GM23338 (cell line): Measurements from ENCODE around the gene XCL2. TPM values are rescaled to one million over a fixed set of nuclear protein-coding genes. Genes with fewer than 3 reads are reported as not detected.

Experiments
- ATAC-seq: fragments of 200-7000 bp; cut with Tn5 transposase; 3 replicates; pipeline ENCODE4 v1.9.1; 2020
- DNase-seq: peaks from one replicate; pipeline ENCODE4 v3.0.0-alpha.2; 2015; ENCODE audit warnings: low spot score
- H2AFZ ChIP-seq: fragments of 200-600 bp; sonication (generic); 2 replicates; pipeline ENCODE4 v1.8.0; 2016; ENCODE audit warnings: antibody characterized with exemption, mild to moderate bottlenecking, moderate library complexity
- H3F3A ChIP-seq: fragments of 200-600 bp; sonication (generic); replicated peaks from 2 replicates; pipeline ENCODE4 v1.8.0; 2017; ENCODE audit warnings: antibody characterized with exemption, mixed run types, low read depth
- H3K27ac ChIP-seq: fragments of 200-600 bp; sonication (generic); 2 replicates; pipeline ENCODE4 v1.6.1; 2016; ENCODE audit warnings: low read depth
- H3K27me3 ChIP-seq: fragments of 200-600 bp; sonication (generic); 2 replicates; pipeline ENCODE4 v1.8.0; 2016; ENCODE audit warnings: mild to moderate bottlenecking, mixed run types, moderate library complexity; ENCODE audit not compliant: insufficient read depth
- H3K36me3 ChIP-seq: fragments of 200-600 bp; sonication (generic); 2 replicates; pipeline ENCODE4 v1.8.0; 2016; ENCODE audit warnings: mild to moderate bottlenecking; ENCODE audit not compliant: insufficient read depth
- H3K4me1 ChIP-seq: fragments of 200-600 bp; sonication (generic); 2 replicates; pipeline ENCODE4 v1.8.0; 2016; ENCODE audit warnings: mild to moderate bottlenecking, moderate library complexity; ENCODE audit not compliant: insufficient read depth
- H3K4me2 ChIP-seq: fragments of 200-600 bp; sonication (generic); 2 replicates; pipeline ENCODE4 v1.7.1; 2017; ENCODE audit warnings: mixed run types
- H3K4me3 ChIP-seq: fragments of 200-600 bp; sonication (generic); 2 replicates; pipeline ENCODE4 v1.6.1; 2016; ENCODE audit warnings: mixed run types
- H3K79me2 ChIP-seq: fragments of 200-600 bp; sonication (generic); replicated peaks from 2 replicates; pipeline ENCODE4 v1.8.0; 2017; ENCODE audit warnings: mild to moderate bottlenecking; ENCODE audit not compliant: insufficient read depth
- H3K9me2 ChIP-seq: fragments of 200-600 bp; sonication (generic); 2 replicates; pipeline ENCODE4 v1.8.0; 2017; ENCODE audit not compliant: insufficient read depth
- H4K20me1 ChIP-seq: fragments of 200-600 bp; sonication (generic); replicated peaks from 2 replicates; pipeline ENCODE4 v1.8.0; 2017; ENCODE audit warnings: mild to moderate bottlenecking; ENCODE audit not compliant: insufficient read depth
- H3K27ac Mint-ChIP-seq: 2 replicates; pipeline ENCODE4 v1.8.0; 2020; ENCODE audit warnings: inconsistent platforms, mild to moderate bottlenecking, moderate library complexity, mixed read lengths
- H3K27me3 Mint-ChIP-seq: 3 replicates; pipeline ENCODE4 v1.8.0; 2022; ENCODE audit warnings: low read depth, mild to moderate bottlenecking, moderate library complexity, mixed read lengths, inconsistent platforms; ENCODE audit not compliant: insufficient read depth, poor library complexity
- H3K36me3 Mint-ChIP-seq: 3 replicates; pipeline ENCODE4 v1.8.0; 2021; ENCODE audit warnings: low read depth, mild to moderate bottlenecking, inconsistent platforms, moderate library complexity, mixed read lengths
- H3K4me1 Mint-ChIP-seq: 3 replicates; pipeline ENCODE4 v1.8.0; 2020; ENCODE audit warnings: mild to moderate bottlenecking, inconsistent platforms, mixed read lengths
- H3K4me3 Mint-ChIP-seq: 3 replicates; pipeline ENCODE4 v1.8.0; 2021; ENCODE audit warnings: moderate library complexity, mild to moderate bottlenecking, inconsistent platforms, mixed read lengths
- H3K9me3 Mint-ChIP-seq: 3 replicates; pipeline ENCODE4 v1.8.0; 2020; ENCODE audit warnings: moderate library complexity, mild to moderate bottlenecking, inconsistent platforms, mixed read lengths
- CREB1 ChIP-seq: fragments of 250-450 bp; sonication (Bioruptor Pico); IDR thresholded peaks from 2 replicates; pipeline ENCODE4 v1.5.0; 2020; ENCODE audit warnings: low read depth, mild to moderate bottlenecking, moderate library complexity
- POLR2AphosphoS5 ChIP-seq: IDR thresholded peaks from 2 replicates; pipeline ENCODE4 v1.6.1; 2016; ENCODE audit warnings: antibody characterized with exemption, low read depth
- STAT1 ChIP-seq: IDR thresholded peaks from one replicate; pipeline ENCODE4 v1.6.1; 2016; ENCODE audit warnings: antibody characterized with exemption; ENCODE audit not compliant: unreplicated experiment
- polyA plus RNA-seq: library from polyadenylated mRNA; unstranded; fragments of >200 nt; fragmentation: Nextera tagmentation; extraction: Ambion mirVana; gene quantifications from 2 replicates; pipeline ENCODE4 v1.2.1, GENCODE V29; 2016
- total RNA-seq: library from RNA; depleted of rRNA; stranded (reverse); fragments of >200 nt; shearing (Covaris generic); gene quantifications from 2 replicates; pipeline ENCODE4 v1.2.3, GENCODE V29; 2014
- TF ChIP-seq, protein P1 (sequence below): fragments of 250-450 bp; sonication (Bioruptor Pico); IDR thresholded peaks from 2 replicates; pipeline ENCODE4 v1.5.0; 2020; ENCODE audit warnings: mild to moderate bottlenecking, moderate library complexity
- TF ChIP-seq, protein P2 (sequence below): IDR thresholded peaks from one replicate; pipeline ENCODE4 v1.6.1; 2018; ENCODE audit warnings: antibody characterized with exemption; ENCODE audit not compliant: unreplicated experiment

Gene XCL2
- total and polyA plus RNA-seq, 2 experiments from 2014 or later = not detected

DNA sequence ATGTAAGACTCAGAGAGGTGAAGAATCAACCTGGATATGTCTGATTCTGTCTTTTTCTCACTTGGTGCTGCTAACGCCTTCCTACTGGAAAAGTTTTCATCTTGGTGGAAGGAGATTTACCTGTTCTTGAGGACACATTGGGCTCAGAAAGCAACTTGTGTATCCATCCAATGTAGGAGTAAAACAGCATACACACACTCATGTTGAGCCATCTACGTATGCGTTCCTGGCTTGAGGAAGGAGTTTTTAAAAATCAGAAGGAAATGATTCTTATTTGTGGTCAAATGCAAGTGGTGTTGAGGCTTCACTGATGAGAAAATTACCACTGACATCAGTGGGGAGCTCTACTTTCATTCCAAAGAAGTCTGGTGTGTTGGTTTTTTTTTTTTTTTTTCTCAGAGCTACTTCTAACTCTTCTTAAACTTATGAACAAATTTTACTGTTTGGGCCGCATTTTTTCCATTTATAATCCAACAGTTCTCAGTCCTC lies 25.6 kb downstream of the XCL2 start (continued):
- TF ChIP-seq, protein P1, sequence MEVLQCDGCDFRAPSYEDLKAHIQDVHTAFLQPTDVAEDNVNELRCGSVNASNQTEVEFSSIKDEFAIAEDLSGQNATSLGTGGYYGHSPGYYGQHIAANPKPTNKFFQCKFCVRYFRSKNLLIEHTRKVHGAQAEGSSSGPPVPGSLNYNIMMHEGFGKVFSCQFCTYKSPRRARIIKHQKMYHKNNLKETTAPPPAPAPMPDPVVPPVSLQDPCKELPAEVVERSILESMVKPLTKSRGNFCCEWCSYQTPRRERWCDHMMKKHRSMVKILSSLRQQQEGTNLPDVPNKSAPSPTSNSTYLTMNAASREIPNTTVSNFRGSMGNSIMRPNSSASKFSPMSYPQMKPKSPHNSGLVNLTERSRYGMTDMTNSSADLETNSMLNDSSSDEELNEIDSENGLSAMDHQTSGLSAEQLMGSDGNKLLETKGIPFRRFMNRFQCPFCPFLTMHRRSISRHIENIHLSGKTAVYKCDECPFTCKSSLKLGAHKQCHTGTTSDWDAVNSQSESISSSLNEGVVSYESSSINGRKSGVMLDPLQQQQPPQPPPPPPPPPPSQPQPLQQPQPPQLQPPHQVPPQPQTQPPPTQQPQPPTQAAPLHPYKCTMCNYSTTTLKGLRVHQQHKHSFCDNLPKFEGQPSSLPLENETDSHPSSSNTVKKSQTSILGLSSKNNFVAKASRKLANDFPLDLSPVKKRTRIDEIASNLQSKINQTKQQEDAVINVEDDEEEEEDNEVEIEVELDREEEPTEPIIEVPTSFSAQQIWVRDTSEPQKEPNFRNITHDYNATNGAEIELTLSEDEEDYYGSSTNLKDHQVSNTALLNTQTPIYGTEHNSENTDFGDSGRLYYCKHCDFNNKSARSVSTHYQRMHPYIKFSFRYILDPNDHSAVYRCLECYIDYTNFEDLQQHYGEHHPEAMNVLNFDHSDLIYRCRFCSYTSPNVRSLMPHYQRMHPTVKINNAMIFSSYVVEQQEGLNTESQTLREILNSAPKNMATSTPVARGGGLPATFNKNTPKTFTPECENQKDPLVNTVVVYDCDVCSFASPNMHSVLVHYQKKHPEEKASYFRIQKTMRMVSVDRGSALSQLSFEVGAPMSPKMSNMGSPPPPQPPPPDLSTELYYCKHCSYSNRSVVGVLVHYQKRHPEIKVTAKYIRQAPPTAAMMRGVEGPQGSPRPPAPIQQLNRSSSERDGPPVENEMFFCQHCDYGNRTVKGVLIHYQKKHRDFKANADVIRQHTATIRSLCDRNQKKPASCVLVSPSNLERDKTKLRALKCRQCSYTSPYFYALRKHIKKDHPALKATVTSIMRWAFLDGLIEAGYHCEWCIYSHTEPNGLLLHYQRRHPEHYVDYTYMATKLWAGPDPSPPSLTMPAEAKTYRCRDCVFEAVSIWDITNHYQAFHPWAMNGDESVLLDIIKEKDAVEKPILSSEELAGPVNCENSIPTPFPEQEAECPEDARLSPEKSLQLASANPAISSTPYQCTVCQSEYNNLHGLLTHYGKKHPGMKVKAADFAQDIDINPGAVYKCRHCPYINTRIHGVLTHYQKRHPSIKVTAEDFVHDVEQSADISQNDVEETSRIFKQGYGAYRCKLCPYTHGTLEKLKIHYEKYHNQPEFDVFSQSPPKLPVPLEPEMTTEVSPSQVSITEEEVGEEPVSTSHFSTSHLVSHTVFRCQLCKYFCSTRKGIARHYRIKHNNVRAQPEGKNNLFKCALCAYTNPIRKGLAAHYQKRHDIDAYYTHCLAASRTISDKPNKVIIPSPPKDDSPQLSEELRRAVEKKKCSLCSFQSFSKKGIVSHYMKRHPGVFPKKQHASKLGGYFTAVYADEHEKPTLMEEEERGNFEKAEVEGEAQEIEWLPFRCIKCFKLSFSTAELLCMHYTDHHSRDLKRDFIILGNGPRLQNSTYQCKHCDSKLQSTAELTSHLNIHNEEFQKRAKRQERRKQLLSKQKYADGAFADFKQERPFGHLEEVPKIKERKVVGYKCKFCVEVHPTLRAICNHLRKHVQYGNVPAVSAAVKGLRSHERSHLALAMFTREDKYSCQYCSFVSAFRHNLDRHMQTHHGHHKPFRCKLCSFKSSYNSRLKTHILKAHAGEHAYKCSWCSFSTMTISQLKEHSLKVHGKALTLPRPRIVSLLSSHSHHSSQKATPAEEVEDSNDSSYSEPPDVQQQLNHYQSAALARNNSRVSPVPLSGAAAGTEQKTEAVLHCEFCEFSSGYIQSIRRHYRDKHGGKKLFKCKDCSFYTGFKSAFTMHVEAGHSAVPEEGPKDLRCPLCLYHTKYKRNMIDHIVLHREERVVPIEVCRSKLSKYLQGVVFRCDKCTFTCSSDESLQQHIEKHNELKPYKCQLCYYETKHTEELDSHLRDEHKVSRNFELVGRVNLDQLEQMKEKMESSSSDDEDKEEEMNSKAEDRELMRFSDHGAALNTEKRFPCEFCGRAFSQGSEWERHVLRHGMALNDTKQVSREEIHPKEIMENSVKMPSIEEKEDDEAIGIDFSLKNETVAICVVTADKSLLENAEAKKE = no peak
- no peak for TF ChIP-seq STAT1

DNA sequence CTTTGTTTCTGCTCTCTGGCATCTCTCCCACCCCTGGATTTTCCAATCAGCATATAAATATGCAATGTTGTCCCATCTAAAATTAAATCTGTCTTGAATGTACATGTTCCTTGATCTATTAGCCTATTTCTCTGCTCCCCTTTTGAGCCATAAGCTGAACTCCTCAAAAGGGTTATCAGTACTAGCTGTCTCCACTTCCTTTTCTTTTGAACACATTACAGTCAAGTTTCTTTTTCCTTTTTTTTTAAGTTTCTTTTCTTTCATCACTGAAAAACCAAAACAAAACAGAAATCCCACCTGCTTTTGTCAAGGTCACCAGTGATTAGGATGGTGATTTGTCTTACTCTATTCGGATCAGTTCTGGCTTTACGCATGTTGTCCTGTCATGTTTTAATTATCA lies 29.3 kb downstream of the XCL2 start:
- no peaks in the 10 kb centered on the region for H3K79me2 ChIP-seq
- H4K20me1 ChIP-seq = no peaks in the 10 kb centered on the region
- H3K4me3 ChIP-seq = no peak overlapping the region
- H3F3A ChIP-seq = no peaks in the 10 kb centered on the region
- H3K4me1 ChIP-seq = no peaks in the 10 kb centered on the region
- H3K9me3 Mint-ChIP-seq = no peaks in the 10 kb centered on the region
- H3K4me3 Mint-ChIP-seq = no peak overlapping the region
- no peak for TF ChIP-seq POLR2AphosphoS5
- TF ChIP-seq, protein P2, sequence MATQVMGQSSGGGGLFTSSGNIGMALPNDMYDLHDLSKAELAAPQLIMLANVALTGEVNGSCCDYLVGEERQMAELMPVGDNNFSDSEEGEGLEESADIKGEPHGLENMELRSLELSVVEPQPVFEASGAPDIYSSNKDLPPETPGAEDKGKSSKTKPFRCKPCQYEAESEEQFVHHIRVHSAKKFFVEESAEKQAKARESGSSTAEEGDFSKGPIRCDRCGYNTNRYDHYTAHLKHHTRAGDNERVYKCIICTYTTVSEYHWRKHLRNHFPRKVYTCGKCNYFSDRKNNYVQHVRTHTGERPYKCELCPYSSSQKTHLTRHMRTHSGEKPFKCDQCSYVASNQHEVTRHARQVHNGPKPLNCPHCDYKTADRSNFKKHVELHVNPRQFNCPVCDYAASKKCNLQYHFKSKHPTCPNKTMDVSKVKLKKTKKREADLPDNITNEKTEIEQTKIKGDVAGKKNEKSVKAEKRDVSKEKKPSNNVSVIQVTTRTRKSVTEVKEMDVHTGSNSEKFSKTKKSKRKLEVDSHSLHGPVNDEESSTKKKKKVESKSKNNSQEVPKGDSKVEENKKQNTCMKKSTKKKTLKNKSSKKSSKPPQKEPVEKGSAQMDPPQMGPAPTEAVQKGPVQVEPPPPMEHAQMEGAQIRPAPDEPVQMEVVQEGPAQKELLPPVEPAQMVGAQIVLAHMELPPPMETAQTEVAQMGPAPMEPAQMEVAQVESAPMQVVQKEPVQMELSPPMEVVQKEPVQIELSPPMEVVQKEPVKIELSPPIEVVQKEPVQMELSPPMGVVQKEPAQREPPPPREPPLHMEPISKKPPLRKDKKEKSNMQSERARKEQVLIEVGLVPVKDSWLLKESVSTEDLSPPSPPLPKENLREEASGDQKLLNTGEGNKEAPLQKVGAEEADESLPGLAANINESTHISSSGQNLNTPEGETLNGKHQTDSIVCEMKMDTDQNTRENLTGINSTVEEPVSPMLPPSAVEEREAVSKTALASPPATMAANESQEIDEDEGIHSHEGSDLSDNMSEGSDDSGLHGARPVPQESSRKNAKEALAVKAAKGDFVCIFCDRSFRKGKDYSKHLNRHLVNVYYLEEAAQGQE = no peak
- TF ChIP-seq CREB1 (CRISPR knock-in tag) = no peak
- TF ChIP-seq, protein P1 = no peak
- no peak for ATAC-seq
- H3K27ac Mint-ChIP-seq = peak overlapping the region; percentile 42; the same call in 1 of the 2 replicates
- no peaks in the 10 kb centered on the region for H3K36me3 Mint-ChIP-seq
- 0 out of 3 replicates have a peak, but pooled peaks cover 2% of the 10 kb centered on the region for H3K4me1 Mint-ChIP-seq
- no peak overlapping the region for H3K27ac ChIP-seq
- no peaks in the 10 kb centered on the region for H3K27me3 Mint-ChIP-seq
- no peaks in the 10 kb centered on the region for H3K36me3 ChIP-seq
- no peaks in the 10 kb centered on the region for H3K27me3 ChIP-seq
- DNase-seq = no peak
- H3K9me2 ChIP-seq = peaks cover 7% of the 10 kb centered on the region; the same call in 1 of the 2 replicates
- H2AFZ ChIP-seq = no peak overlapping the region
- H3K4me2 ChIP-seq = no peak overlapping the region
